GM23338 (cell line): ENCODE data around the gene ZCCHC18. TPM values are rescaled to one million over a fixed set of nuclear protein-coding genes. Genes with fewer than 3 reads are reported as not detected.

Source experiments
- ATAC-seq: fragments of 200-7000 bp; cut with Tn5 transposase; 3 replicates; pipeline ENCODE4 v1.9.1; 2020
- DNase-seq: peaks from one replicate; pipeline ENCODE4 v3.0.0-alpha.2; 2015; ENCODE audit warnings: low spot score
- H2AFZ ChIP-seq: fragments of 200-600 bp; sonication (generic); 2 replicates; pipeline ENCODE4 v1.8.0; 2016; ENCODE audit warnings: antibody characterized with exemption, mild to moderate bottlenecking, moderate library complexity
- H3F3A ChIP-seq: fragments of 200-600 bp; sonication (generic); replicated peaks from 2 replicates; pipeline ENCODE4 v1.8.0; 2017; ENCODE audit warnings: antibody characterized with exemption, mixed run types, low read depth
- H3K27ac ChIP-seq: fragments of 200-600 bp; sonication (generic); 2 replicates; pipeline ENCODE4 v1.6.1; 2016; ENCODE audit warnings: low read depth
- H3K27me3 ChIP-seq: fragments of 200-600 bp; sonication (generic); 2 replicates; pipeline ENCODE4 v1.8.0; 2016; ENCODE audit warnings: mild to moderate bottlenecking, mixed run types, moderate library complexity; ENCODE audit not compliant: insufficient read depth
- H3K36me3 ChIP-seq: fragments of 200-600 bp; sonication (generic); 2 replicates; pipeline ENCODE4 v1.8.0; 2016; ENCODE audit warnings: mild to moderate bottlenecking; ENCODE audit not compliant: insufficient read depth
- H3K4me1 ChIP-seq: fragments of 200-600 bp; sonication (generic); 2 replicates; pipeline ENCODE4 v1.8.0; 2016; ENCODE audit warnings: mild to moderate bottlenecking, moderate library complexity; ENCODE audit not compliant: insufficient read depth
- H3K4me2 ChIP-seq: fragments of 200-600 bp; sonication (generic); 2 replicates; pipeline ENCODE4 v1.7.1; 2017; ENCODE audit warnings: mixed run types
- H3K4me3 ChIP-seq: fragments of 200-600 bp; sonication (generic); 2 replicates; pipeline ENCODE4 v1.6.1; 2016; ENCODE audit warnings: mixed run types
- H3K79me2 ChIP-seq: fragments of 200-600 bp; sonication (generic); replicated peaks from 2 replicates; pipeline ENCODE4 v1.8.0; 2017; ENCODE audit warnings: mild to moderate bottlenecking; ENCODE audit not compliant: insufficient read depth
- H3K9me2 ChIP-seq: fragments of 200-600 bp; sonication (generic); 2 replicates; pipeline ENCODE4 v1.8.0; 2017; ENCODE audit not compliant: insufficient read depth
- H4K20me1 ChIP-seq: fragments of 200-600 bp; sonication (generic); replicated peaks from 2 replicates; pipeline ENCODE4 v1.8.0; 2017; ENCODE audit warnings: mild to moderate bottlenecking; ENCODE audit not compliant: insufficient read depth
- H3K27ac Mint-ChIP-seq: 2 replicates; pipeline ENCODE4 v1.8.0; 2020; ENCODE audit warnings: inconsistent platforms, mild to moderate bottlenecking, moderate library complexity, mixed read lengths
- H3K27me3 Mint-ChIP-seq: 3 replicates; pipeline ENCODE4 v1.8.0; 2022; ENCODE audit warnings: low read depth, mild to moderate bottlenecking, moderate library complexity, mixed read lengths, inconsistent platforms; ENCODE audit not compliant: insufficient read depth, poor library complexity
- H3K36me3 Mint-ChIP-seq: 3 replicates; pipeline ENCODE4 v1.8.0; 2021; ENCODE audit warnings: low read depth, mild to moderate bottlenecking, inconsistent platforms, moderate library complexity, mixed read lengths
- H3K4me1 Mint-ChIP-seq: 3 replicates; pipeline ENCODE4 v1.8.0; 2020; ENCODE audit warnings: mild to moderate bottlenecking, inconsistent platforms, mixed read lengths
- H3K4me3 Mint-ChIP-seq: 3 replicates; pipeline ENCODE4 v1.8.0; 2021; ENCODE audit warnings: moderate library complexity, mild to moderate bottlenecking, inconsistent platforms, mixed read lengths
- H3K9me3 Mint-ChIP-seq: 3 replicates; pipeline ENCODE4 v1.8.0; 2020; ENCODE audit warnings: moderate library complexity, mild to moderate bottlenecking, inconsistent platforms, mixed read lengths
- CREB1 ChIP-seq: fragments of 250-450 bp; sonication (Bioruptor Pico); IDR thresholded peaks from 2 replicates; pipeline ENCODE4 v1.5.0; 2020; ENCODE audit warnings: low read depth, mild to moderate bottlenecking, moderate library complexity
- EZH2phosphoT487 ChIP-seq: fragments of 200-600 bp; sonication (generic); IDR thresholded peaks from one replicate; pipeline ENCODE4 v1.8.1; 2018; ENCODE audit warnings: antibody characterized with exemption; ENCODE audit not compliant: unreplicated experiment
- JUNB ChIP-seq: IDR thresholded peaks from one replicate; pipeline ENCODE4 v1.6.1; 2016; ENCODE audit warnings: antibody characterized with exemption; ENCODE audit not compliant: unreplicated experiment
- NANOG ChIP-seq: IDR thresholded peaks from 2 replicates; pipeline ENCODE4 v1.6.1; 2016; ENCODE audit warnings: antibody characterized with exemption, borderline replicate concordance
- POLR2AphosphoS5 ChIP-seq: IDR thresholded peaks from 2 replicates; pipeline ENCODE4 v1.6.1; 2016; ENCODE audit warnings: antibody characterized with exemption, low read depth
- REST ChIP-seq: IDR thresholded peaks from one replicate; pipeline ENCODE4 v1.6.1; 2018; ENCODE audit warnings: antibody characterized with exemption; ENCODE audit not compliant: unreplicated experiment
- STAT1 ChIP-seq: IDR thresholded peaks from one replicate; pipeline ENCODE4 v1.6.1; 2016; ENCODE audit warnings: antibody characterized with exemption; ENCODE audit not compliant: unreplicated experiment
- ZNF114 ChIP-seq: fragments of 250-450 bp; sonication (Bioruptor Pico); IDR thresholded peaks from 2 replicates; pipeline ENCODE4 v1.5.0; 2020; ENCODE audit warnings: mild to moderate bottlenecking, moderate library complexity
- ZNF331 ChIP-seq: fragments of 250-450 bp; sonication (Bioruptor Pico); IDR thresholded peaks from 2 replicates; pipeline ENCODE4 v1.5.0; 2020; ENCODE audit warnings: low read depth, mild to moderate bottlenecking, moderate library complexity
- polyA plus RNA-seq: library from polyadenylated mRNA; unstranded; fragments of >200 nt; fragmentation: Nextera tagmentation; extraction: Ambion mirVana; gene quantifications from 2 replicates; pipeline ENCODE4 v1.2.1, GENCODE V29; 2016
- total RNA-seq: library from RNA; depleted of rRNA; stranded (reverse); fragments of >200 nt; shearing (Covaris generic); gene quantifications from 2 replicates; pipeline ENCODE4 v1.2.3, GENCODE V29; 2014
- TF ChIP-seq, protein P1 (sequence below): IDR thresholded peaks from 2 replicates; pipeline ENCODE4 v1.6.1; 2016; ENCODE audit warnings: antibody characterized with exemption

The ZCCHC18 gene
- total and polyA plus RNA-seq, 2 experiments from 2014 or later: 4.4 to 4.9 TPM

GRCh38 chrX:104104676-104105075 is 7.6 kb upstream of the ZCCHC18 start (continued):
- no peak for TF ChIP-seq REST
- no peak for TF ChIP-seq JUNB

DNA sequence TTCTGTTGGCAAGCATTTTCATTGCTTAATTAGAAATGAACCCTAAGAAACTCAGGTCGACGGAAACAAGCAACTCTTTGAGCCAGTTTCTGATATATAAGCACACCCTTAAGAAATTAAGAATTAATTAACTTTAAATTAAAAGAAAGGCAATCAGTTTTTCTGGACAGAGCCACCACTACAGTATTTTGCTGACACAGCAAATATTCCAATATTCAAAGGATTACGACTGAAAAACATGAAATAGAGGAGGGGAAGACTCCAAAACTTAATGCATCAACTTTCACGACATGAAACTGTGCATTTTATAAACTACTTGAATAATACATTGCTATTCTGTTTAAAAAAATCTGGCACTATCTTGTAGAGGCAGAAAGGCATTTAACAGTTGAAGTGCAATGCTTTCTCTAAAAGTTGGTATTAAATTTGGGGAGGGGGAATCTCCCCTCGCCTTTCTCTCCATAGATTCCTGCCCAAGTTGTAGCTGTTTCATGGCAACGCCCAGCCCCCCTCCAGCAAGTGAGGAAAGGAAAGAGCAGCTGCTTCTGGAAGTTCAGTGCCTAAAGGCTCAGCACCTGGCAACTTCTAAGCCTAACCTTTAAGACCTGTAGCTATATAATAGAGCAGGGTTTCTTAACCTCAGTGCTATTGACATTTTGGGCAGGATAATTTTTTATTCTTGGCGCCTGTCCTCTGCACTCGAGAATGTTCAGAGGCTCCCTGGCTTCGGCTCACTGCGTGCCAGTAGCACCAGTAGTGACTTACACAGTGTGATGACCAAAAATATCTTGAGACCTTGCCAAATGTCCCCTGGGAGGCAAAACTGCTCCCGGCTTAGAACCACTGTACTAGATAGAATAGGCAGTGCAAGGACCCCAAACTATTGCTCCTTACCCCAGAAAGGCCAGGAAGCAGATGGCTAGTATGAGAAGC is 6.7 kb upstream of the ZCCHC18 start:
- no peaks in the 10 kb centered on the region for H3K27me3 ChIP-seq
- no peaks in the 10 kb centered on the region for H3F3A ChIP-seq
- H3K4me3 ChIP-seq: no peak overlapping the region
- ATAC-seq (no peak), DNase-seq (no peak)
- no peaks in the 10 kb centered on the region for H3K79me2 ChIP-seq
- no peaks in the 10 kb centered on the region; the same call in 2 of the 3 replicates for H3K4me1 Mint-ChIP-seq
- H3K4me2 ChIP-seq: no peak overlapping the region
- no peak overlapping the region for H2AFZ ChIP-seq
- no peaks in the 10 kb centered on the region; the same call in 2 of the 3 replicates for H3K36me3 Mint-ChIP-seq
- H3K4me3 Mint-ChIP-seq: no peak overlapping the region
- H3K27me3 Mint-ChIP-seq: no peaks in the 10 kb centered on the region
- no peaks in the 10 kb centered on the region for H3K4me1 ChIP-seq
- no peaks in the 10 kb centered on the region for H3K9me3 Mint-ChIP-seq
- no peak overlapping the region for H3K27ac Mint-ChIP-seq
- H3K9me2 ChIP-seq: no peaks in the 10 kb centered on the region
- no peak overlapping the region for H3K27ac ChIP-seq
- no peaks in the 10 kb centered on the region for H3K36me3 ChIP-seq
- H4K20me1 ChIP-seq: no peaks in the 10 kb centered on the region; the same call in 1 of the 2 replicates
- no peak for TF ChIP-seq STAT1
- TF ChIP-seq POLR2AphosphoS5: no peak
- TF ChIP-seq EZH2phosphoT487: no peak
- TF ChIP-seq REST: no peak
- TF ChIP-seq, protein P1, sequence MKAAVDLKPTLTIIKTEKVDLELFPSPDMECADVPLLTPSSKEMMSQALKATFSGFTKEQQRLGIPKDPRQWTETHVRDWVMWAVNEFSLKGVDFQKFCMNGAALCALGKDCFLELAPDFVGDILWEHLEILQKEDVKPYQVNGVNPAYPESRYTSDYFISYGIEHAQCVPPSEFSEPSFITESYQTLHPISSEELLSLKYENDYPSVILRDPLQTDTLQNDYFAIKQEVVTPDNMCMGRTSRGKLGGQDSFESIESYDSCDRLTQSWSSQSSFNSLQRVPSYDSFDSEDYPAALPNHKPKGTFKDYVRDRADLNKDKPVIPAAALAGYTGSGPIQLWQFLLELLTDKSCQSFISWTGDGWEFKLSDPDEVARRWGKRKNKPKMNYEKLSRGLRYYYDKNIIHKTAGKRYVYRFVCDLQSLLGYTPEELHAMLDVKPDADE: no peak
- TF ChIP-seq NANOG: no peak
- no peak for TF ChIP-seq ZNF331 (CRISPR knock-in tag)
- no peak for TF ChIP-seq CREB1 (CRISPR knock-in tag)
- TF ChIP-seq ZNF114 (CRISPR knock-in tag): no peak
